ENCODE data around the gene C11orf98.
A peak's percentile ranks its signal among the peaks of the same experiment; 100 is the strongest.

Gene C11orf98

DNA sequence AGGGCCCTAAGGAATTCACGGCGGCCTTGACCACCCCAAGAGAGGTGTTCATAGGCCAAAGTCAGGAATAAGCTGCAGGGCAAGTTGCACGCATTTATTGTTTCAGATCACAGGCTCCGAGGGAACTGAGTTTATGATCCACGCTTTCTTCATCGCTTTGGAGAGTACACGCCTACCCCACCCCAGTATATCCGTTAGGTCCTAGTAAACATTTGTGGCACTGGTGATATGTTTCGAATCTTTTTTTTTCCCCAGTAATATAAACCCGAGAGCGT lies 19.4 kb downstream of the C11orf98 start:
- H3K9me3 ChIP-seq: no peaks in the 10 kb centered on the region
- H3K36me3 ChIP-seq: peaks cover 12% of the 10 kb centered on the region
- H3K4me3 ChIP-seq (ENCODE audit: low read depth, low read length): peak overlapping the region; percentile 87
- TF ChIP-seq, protein P1, sequence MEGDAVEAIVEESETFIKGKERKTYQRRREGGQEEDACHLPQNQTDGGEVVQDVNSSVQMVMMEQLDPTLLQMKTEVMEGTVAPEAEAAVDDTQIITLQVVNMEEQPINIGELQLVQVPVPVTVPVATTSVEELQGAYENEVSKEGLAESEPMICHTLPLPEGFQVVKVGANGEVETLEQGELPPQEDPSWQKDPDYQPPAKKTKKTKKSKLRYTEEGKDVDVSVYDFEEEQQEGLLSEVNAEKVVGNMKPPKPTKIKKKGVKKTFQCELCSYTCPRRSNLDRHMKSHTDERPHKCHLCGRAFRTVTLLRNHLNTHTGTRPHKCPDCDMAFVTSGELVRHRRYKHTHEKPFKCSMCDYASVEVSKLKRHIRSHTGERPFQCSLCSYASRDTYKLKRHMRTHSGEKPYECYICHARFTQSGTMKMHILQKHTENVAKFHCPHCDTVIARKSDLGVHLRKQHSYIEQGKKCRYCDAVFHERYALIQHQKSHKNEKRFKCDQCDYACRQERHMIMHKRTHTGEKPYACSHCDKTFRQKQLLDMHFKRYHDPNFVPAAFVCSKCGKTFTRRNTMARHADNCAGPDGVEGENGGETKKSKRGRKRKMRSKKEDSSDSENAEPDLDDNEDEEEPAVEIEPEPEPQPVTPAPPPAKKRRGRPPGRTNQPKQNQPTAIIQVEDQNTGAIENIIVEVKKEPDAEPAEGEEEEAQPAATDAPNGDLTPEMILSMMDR (IDR thresholded peaks at IDR 0.05; ENCODE audit: low read depth, low read length): no peak
- H3K4me1 ChIP-seq: no peaks in the 10 kb centered on the region
- no peaks in the 10 kb centered on the region for H3K27me3 ChIP-seq
- DNase-seq: no peak

DNA sequence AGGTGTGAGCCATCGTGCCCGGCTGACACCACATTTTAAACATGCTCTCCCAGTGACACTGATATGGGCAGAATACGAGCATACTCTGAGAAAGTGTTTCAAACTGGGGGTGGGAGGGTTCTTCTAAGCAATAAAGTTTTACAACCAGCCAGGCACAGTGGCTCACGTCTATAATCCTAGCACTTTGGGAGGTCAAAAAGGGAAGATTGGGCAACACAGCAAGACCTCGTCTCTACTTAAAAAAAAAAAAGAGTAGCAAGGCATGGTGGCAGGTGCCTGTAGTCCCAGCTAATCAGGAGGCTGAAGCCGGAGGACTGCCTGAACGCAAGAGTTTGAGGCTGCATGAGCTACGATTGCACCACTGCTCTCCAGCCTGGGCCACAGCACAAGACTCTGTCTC lies 20.8 kb downstream of the C11orf98 start:
- Histone ChIP-seq H3K4me1 (no peaks in the 10 kb centered on the region), H3K4me3 (ENCODE audit: low read depth, low read length) (no peak overlapping the region), H3K27me3 (no peaks in the 10 kb centered on the region), H3K36me3 (peaks cover 11% of the 10 kb centered on the region), H3K9me3 (no peaks in the 10 kb centered on the region)
- TF ChIP-seq, protein P1 (IDR thresholded peaks at IDR 0.05; ENCODE audit: low read depth, low read length): no peak
- DNase-seq: no peak

DNA sequence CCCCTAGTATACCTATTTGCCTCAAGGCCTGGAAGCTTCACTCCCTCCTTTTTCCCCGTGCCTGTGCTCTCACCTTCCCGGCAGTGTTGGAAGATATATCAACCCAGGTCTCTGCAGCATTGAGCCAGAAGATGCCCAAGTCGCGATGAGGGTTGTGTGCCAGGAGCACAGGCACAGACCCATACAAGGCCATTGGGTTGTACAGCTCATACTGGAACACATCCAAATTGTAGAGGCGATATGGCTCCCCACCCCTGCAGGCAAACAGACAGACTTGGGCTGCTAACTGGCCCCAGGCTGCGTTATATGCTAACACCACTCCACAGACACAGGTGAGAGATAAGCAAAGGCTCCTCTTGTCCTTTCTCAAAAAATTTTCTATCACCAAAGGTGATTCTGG lies 32.5 kb downstream of the C11orf98 start:
- TF ChIP-seq, protein P1 (IDR thresholded peaks at IDR 0.05; ENCODE audit: low read depth, low read length): no peak
- H3K4me1 ChIP-seq: no peaks in the 10 kb centered on the region
- no peak overlapping the region for H3K4me3 ChIP-seq (ENCODE audit: low read depth, low read length)
- no peaks in the 10 kb centered on the region for H3K27me3 ChIP-seq
- peaks cover 43% of the 10 kb centered on the region for H3K36me3 ChIP-seq
- no peaks in the 10 kb centered on the region for H3K9me3 ChIP-seq
- no peak for DNase-seq

DNA sequence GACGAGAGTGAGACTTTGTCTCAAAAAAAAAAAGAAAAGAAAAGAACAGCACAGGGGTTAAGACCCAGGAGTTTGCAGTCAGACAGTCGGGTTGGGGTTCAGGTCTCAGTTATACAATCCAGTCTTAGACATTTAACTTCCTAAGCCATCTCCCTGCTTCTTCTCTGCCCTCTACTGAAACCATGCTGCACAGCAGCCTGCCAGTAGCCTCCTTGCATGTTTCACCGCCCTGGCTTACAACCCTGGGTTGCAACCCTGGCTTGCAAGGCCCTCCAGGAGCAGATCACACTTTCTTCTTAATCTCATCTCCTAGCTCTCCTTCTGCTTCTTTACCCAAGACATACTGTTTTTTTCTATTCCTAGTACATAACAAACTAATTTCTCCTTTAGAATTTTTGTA lies 37.3 kb downstream of the C11orf98 start:
- TF ChIP-seq, protein P1 (IDR thresholded peaks at IDR 0.05; ENCODE audit: low read depth, low read length): 0 out of 2 replicates have a peak, but pooled peaks have one; percentile 13
- H3K4me3 ChIP-seq (ENCODE audit: low read depth, low read length): no peak overlapping the region
- no peaks in the 10 kb centered on the region for H3K27me3 ChIP-seq
- H3K9me3 ChIP-seq: no peaks in the 10 kb centered on the region
- no peaks in the 10 kb centered on the region for H3K4me1 ChIP-seq
- peaks cover 37% of the 10 kb centered on the region for H3K36me3 ChIP-seq
- no peak for DNase-seq

DNA sequence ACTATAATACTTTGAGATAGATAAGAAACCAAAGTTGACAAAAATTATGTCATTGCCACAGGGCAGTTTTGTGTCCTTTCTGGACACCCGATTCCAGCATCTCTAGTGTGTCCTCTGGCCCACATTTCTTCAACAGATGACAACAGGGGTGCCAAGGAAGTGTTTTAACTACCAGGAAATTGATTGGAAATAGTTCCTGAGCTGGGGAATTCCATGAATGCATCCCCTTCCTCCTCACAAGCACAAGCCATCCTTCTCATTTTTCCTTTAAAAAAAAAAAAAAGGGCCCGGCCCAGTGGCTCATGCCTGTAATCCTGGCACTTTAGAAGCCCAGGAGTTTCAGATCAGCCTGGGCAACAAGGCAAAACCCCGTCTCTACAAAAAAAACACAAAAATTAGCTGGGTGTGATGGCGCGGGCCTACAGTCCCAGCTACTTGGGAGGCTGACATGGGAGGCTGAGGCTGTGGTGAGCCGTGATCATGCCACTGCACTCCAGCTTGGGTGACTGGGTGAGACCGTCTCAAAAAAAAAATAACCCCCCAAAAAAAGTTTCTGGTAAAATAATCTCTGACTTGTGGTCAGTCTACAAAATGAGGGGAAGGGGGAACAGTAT lies 42.4 kb downstream of the C11orf98 start:
- no peaks in the 10 kb centered on the region for H3K27me3 ChIP-seq
- no peaks in the 10 kb centered on the region for H3K9me3 ChIP-seq
- peaks cover 8% of the 10 kb centered on the region for H3K36me3 ChIP-seq
- DNase-seq: no peak
- H3K4me1 ChIP-seq: no peaks in the 10 kb centered on the region
- H3K4me3 ChIP-seq (ENCODE audit: low read depth, low read length): peak overlapping the region; percentile 37
- TF ChIP-seq, protein P1 (IDR thresholded peaks at IDR 0.05; ENCODE audit: low read depth, low read length): no peak

DNA sequence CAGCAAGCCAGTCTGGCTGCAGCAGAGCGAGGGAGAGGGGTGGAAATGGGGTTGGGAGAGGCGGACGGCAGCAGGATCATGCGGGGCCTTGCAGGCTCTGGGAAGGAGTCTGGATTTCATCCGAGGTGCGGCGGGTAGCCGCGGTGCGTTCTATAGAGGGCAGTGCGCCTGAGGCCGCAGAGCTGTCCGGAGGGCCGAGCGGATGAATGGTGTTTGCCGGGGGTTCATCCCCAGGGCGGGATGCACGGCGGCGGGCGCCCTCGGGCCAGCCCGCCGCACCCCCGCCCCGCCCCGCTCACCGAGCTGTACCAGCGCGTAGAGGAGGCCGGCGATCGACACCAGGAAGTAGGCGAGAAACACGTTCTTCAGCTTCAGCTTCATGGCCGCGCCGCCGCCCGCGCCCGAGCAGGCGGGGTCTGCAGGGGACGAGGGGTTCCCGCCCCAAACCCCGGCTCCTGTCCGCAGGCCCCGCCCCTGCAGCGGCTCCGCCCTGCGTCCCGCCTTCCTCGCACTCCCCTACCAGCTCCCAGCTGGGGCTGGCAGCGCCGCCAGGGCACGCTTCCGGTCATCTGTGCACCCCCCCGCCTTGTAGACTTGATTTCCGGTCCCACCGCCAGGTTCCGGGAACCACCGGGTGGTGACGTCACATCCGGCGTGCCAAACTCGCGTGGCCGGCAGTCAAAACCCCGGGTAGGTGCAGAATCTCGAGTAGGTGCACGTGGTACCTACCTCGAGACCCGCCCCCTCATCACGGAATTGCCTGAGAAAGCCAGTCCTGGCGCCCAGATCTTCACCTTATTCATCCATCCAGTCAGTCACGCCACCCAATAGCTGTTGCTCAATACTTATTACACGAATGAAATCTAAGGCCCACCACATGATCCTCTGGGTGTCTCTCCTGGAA lies 43.2 kb downstream of the C11orf98 start, which contains the start of gene B3GAT3:
TSS of gene B3GAT3 (minus strand) at position 420 of the 904 bp plus-strand sequence. CDS start at position 381, 39 bp downstream.
- Histone ChIP-seq H3K9me3 (no peaks in the 10 kb centered on the region), H3K4me1 (no peaks in the 10 kb centered on the region), H3K4me3 (ENCODE audit: low read depth, low read length) (peak within 1 kb of the TSS; percentile 76), H3K27me3 (no peaks in the 10 kb centered on the region), H3K36me3 (peaks cover 7% of the 10 kb centered on the region)
- TF ChIP-seq, protein P1 (IDR thresholded peaks at IDR 0.05; ENCODE audit: low read depth, low read length): no peak
- DNase-seq: peak; percentile 93

Data from BE2C (cell line).